Adrenal gland (tissue), 5 donors: Measurements from ENCODE around the gene INTS3.
A peak's percentile ranks its signal among the peaks of the same experiment; 100 is the strongest.

ENCODE experiments used
- CTCF ChIP-seq, 6 experiments: fragments of 450-650 bp in 4 of 6; fragments of 200-600 bp in 2 of 6; sonication (generic) in 1 of 6; IDR thresholded peaks; 1 replicate in 5 of 6; 2 replicates in 1 of 6; pipeline versions ENCODE4 v1.5.1 to v1.8.0; 2016 to 2021; ENCODE audit warnings: antibody characterized with exemption in 6 of 6, mild to moderate bottlenecking in 2 of 6, moderate library complexity in 1 of 6
- POLR2A ChIP-seq, 2 donors: fragments of 450-650 bp; IDR thresholded peaks; one replicate each; pipeline ENCODE4 v1.6.1; 2017; ENCODE audit warnings: antibody characterized with exemption in 2 of 2, mild to moderate bottlenecking in 2 of 2, moderate library complexity in 1 of 2
- donor health status: DM: no; HTN: no; CAD: no.

- TF ChIP-seq CTCF (IDR thresholded peaks at IDR 0.05) (peak in 5 of 6 experiments; percentile 20 to 46 (median 28)), POLR2A (IDR thresholded peaks at IDR 0.05) (no peak)
These were observed 44.2 kb downstream of the INTS3 start for GRCh38 chr1:153771841-153772593.
